Panc1 (cell line): ENCODE results near the gene SMIM1.

ENCODE experiments used
- CTCF ChIP-seq: fragments of 450-650 bp; IDR thresholded peaks from 2 replicates; pipeline ENCODE4 v1.5.1; 2017; ENCODE audit warnings: mild to moderate bottlenecking
- POLR2AphosphoS5 ChIP-seq: IDR thresholded peaks from 2 replicates; pipeline ENCODE4 v1.6.1; 2012; ENCODE audit warnings: mild to moderate bottlenecking, low read depth, low read length, moderate library complexity
- REST ChIP-seq, 2 experiments: IDR thresholded peaks; 2 replicates each; pipeline ENCODE4 v1.6.1; 2011 to 2012; ENCODE audit warnings: low read depth in 2 of 2, control low read depth in 1 of 2, low read length in 1 of 2, mild to moderate bottlenecking in 1 of 2, moderate library complexity in 1 of 2; ENCODE audit not compliant: insufficient read depth in 1 of 2
- SIN3A ChIP-seq: IDR thresholded peaks from 2 replicates; pipeline ENCODE4 v1.6.1; 2012; ENCODE audit warnings: low read depth, mild to moderate bottlenecking, low read length, moderate library complexity, borderline replicate concordance; ENCODE audit not compliant: insufficient read depth
- TCF7L2 ChIP-seq: IDR thresholded peaks from 2 replicates; pipeline ENCODE4 v1.6.1; 2011; ENCODE audit warnings: mild to moderate bottlenecking, low read depth, low read length, inconsistent platforms

- TF ChIP-seq CTCF (no peak), POLR2AphosphoS5 (no peak), REST (IDR thresholded peaks at IDR 0.05; ENCODE audit: insufficient read depth in 1 of 2, low read depth in 2 of 2, low read length in 1 of 2) (no peak), SIN3A (no peak), TCF7L2 (no peak)
Measured at GRCh38 chr1:3736708-3737107, 35.8 kb upstream of the SMIM1 start.
